ENCODE measurements around the gene HNF1A. TPM values are rescaled to one million over a fixed set of nuclear protein-coding genes. Genes with fewer than 3 reads are reported as not detected.

Gene HNF1A
- total and polyA plus RNA-seq, 2 donors (not counting 3 experiments of a cell fraction or from before 2014, with no cell fraction given): not detected

GRCh38 chr12:120960657-120961056 lies 17.7 kb upstream of the HNF1A start:
- no TSS peak for BruUV-seq (replicated peaks)
- H3K36me3 ChIP-seq (ENCODE audit: control insufficient read depth in 2 of 2, extremely low read depth in 1 of 2, insufficient read depth in 2 of 2, low read length in 2 of 2): no peaks in the 10 kb centered on the region
- no peak overlapping the region for H3K9ac ChIP-seq (replicated peaks; ENCODE audit: extremely low read depth, insufficient read depth, low read length)
- H3K9me1 ChIP-seq (replicated peaks; ENCODE audit: control insufficient read depth, extremely low read depth, insufficient read depth, low read length): no peaks in the 10 kb centered on the region
- H3K27ac ChIP-seq (ENCODE audit: insufficient read depth, low read depth, low read length): no peak overlapping the region
- H3K9me3 ChIP-seq (replicated peaks; ENCODE audit: control insufficient read depth, insufficient read depth, low read length): no peaks in the 10 kb centered on the region
- H3K79me2 ChIP-seq (ENCODE audit: control insufficient read depth, insufficient read depth, low read length): no peaks in the 10 kb centered on the region
- dilution Hi-C loops (cut with MboI; ENCODE audit: extremely low pct_ligation_motif_present, low sequenced_read_pairs) (no loop called here), intact Hi-C loops (cut with micrococcal nuclease) (no loop called here)
- POLR2A ChIA-PET: no interaction called here
- DNase-seq (ENCODE audit: low read depth, low spot score) (no peak), FAIRE-seq (no peak)
- H3K4me1 ChIP-seq (ENCODE audit: control insufficient read depth, extremely low read depth, insufficient read depth, low read length): no peaks in the 10 kb centered on the region
- H2AFZ ChIP-seq (ENCODE audit: low read depth, low read length): no peak overlapping the region
- H3K27me3 ChIP-seq (ENCODE audit: control insufficient read depth in 2 of 2, insufficient read depth in 2 of 2, low read length in 2 of 2): no peaks in the 10 kb centered on the region
- TF ChIP-seq GATA2 (IDR thresholded peaks at IDR 0.05; ENCODE audit: insufficient read depth, insufficient read length, low read depth, low read length): no peak
- TF ChIP-seq MAX (IDR thresholded peaks at IDR 0.05; ENCODE audit: insufficient read depth, insufficient read length): no peak
- no peak for TF ChIP-seq FOS (IDR thresholded peaks at IDR 0.05; ENCODE audit: borderline replicate concordance, insufficient read depth, low read length)
- no peak for TF ChIP-seq JUN (IDR thresholded peaks at IDR 0.05; ENCODE audit: borderline replicate concordance, insufficient read depth, insufficient read length, low read depth)
- TF ChIP-seq EZH2 (IDR thresholded peaks at IDR 0.05; ENCODE audit: borderline replicate concordance, low read depth, low read length, severe bottlenecking): no peak
- no peak for TF ChIP-seq POLR2AphosphoS5 (IDR thresholded peaks at IDR 0.05; ENCODE audit: insufficient read depth, low read depth, low read length)
- no peak for TF ChIP-seq CTCF (IDR thresholded peaks at IDR 0.05; ENCODE audit: extremely low read depth in 1 of 2, insufficient read depth in 1 of 2, low read depth in 1 of 2, low read length in 2 of 2)
- no peak for TF ChIP-seq MYC (IDR thresholded peaks at IDR 0.05; ENCODE audit: low read depth, low read length)
- TF ChIP-seq POLR2A (IDR thresholded peaks at IDR 0.05; ENCODE audit: low read depth, low read length): no peak
- no peak overlapping the region for H3K4me3 ChIP-seq (replicated peaks in 1 of 3; ENCODE audit: insufficient read depth in 1 of 3, low read depth in 1 of 3, low read length in 3 of 3)
- CTCF ChIA-PET: interaction anchor here (3.7 kb wide), 1 partner anchor 11 kb away, joined by 17 read pairs; no protein-coding TSS in a partner anchor
- H4K20me1 ChIP-seq (replicated peaks; ENCODE audit: control insufficient read depth, extremely low read depth, insufficient read depth, low read length): no peaks in the 10 kb centered on the region
- no peak overlapping the region for H3K4me2 ChIP-seq (ENCODE audit: insufficient read depth, low read length)

Measured in endothelial cell of umbilical vein (primary cell).